Activated CD8-positive, alpha-beta memory T cell treated with anti-CD3 and anti-CD28 coated beads, Interleukin-2, amount 50 U/mL, for 24 hours (primary cell): Measurements from ENCODE around the gene GRAMD2A.

Experiments
- DNase-seq: peaks from one replicate; pipeline ENCODE4 v3.0.0-alpha.2; 2020; ENCODE audit errors: extremely low read depth

The GRAMD2A gene

GRCh38 chr15:72197460-72198355 lies at the start of gene GRAMD2A:
Gene GRAMD2A, minus strand, starts transcription at chr15:72197787.
- no peak for DNase-seq

- DNase-seq = no peak
Measured at GRCh38 chr15:72242775-72243370, 45.3 kb upstream of the GRAMD2A start.

GRCh38 chr15:72239652-72240051 lies 42.1 kb upstream of the GRAMD2A start:
- no peak for DNase-seq

- no peak for DNase-seq
Measured at GRCh38 chr15:72238586-72238985, 41.0 kb upstream of the GRAMD2A start.

GRCh38 chr15:72237853-72238224 lies 40.3 kb upstream of the GRAMD2A start:
- DNase-seq = no peak

GRCh38 chr15:72237029-72237852 lies 39.7 kb upstream of the GRAMD2A start:
- DNase-seq = peak; percentile 65

GRCh38 chr15:72236381-72237003 lies 38.9 kb upstream of the GRAMD2A start:
- no peak for DNase-seq

GRCh38 chr15:72235298-72235697 lies 37.7 kb upstream of the GRAMD2A start:
- no peak for DNase-seq

GRCh38 chr15:72233769-72234168 lies 36.2 kb upstream of the GRAMD2A start:
- DNase-seq = no peak

GRCh38 chr15:72231833-72232478 lies 34.4 kb upstream of the GRAMD2A start:
- no peak for DNase-seq

- DNase-seq = peak; percentile 92
Measured at GRCh38 chr15:72231066-72231832, 33.7 kb upstream of the GRAMD2A start, which contains the start of gene PKM. Gene PKM, minus strand, starts transcription at chr15:72231190. Its CDS starts 12,093 bp downstream, at chr15:72219097.

GRCh38 chr15:72230197-72231065 lies 32.8 kb upstream of the GRAMD2A start:
- DNase-seq = peak; percentile 64

GRCh38 chr15:72229947-72230196 lies 32.3 kb upstream of the GRAMD2A start:
- no peak for DNase-seq

GRCh38 chr15:72229076-72229946 lies 31.7 kb upstream of the GRAMD2A start:
- no peak for DNase-seq

GRCh38 chr15:72227720-72228119 lies 30.1 kb upstream of the GRAMD2A start:
- no peak for DNase-seq

GRCh38 chr15:72227192-72227586 lies 29.6 kb upstream of the GRAMD2A start:
- no peak for DNase-seq

GRCh38 chr15:72223278-72223677 lies 25.7 kb upstream of the GRAMD2A start:
- DNase-seq = no peak

GRCh38 chr15:72222393-72222792 lies 24.8 kb upstream of the GRAMD2A start:
- no peak for DNase-seq

- no peak for DNase-seq
Measured at GRCh38 chr15:72220687-72221086, 23.1 kb upstream of the GRAMD2A start.
